Lower lobe of right lung (tissue), 2 donors: Measurements from ENCODE around the gene MICOS13. TPM values are rescaled to one million over a fixed set of nuclear protein-coding genes. Genes with fewer than 3 reads are reported as not detected.
A peak's percentile ranks its signal among the peaks of the same experiment; 100 is the strongest.

Experiments
- ATAC-seq, 2 donors: fragments of 200-7000 bp; cut with Tn5 transposase; one replicate each; pipeline ENCODE4 v1.9.1; 2020 to 2022; ENCODE audit warnings: mild to moderate bottlenecking in 2 of 2, moderate library complexity in 2 of 2
- DNase-seq: peaks from one replicate; pipeline ENCODE4 v3.0.0-alpha.2; 2020
- H3K27ac ChIP-seq: fragments of 200-600 bp; one replicate; pipeline ENCODE4 v1.8.0; 2022
- H3K27me3 ChIP-seq: fragments of 200-600 bp; one replicate; pipeline ENCODE4 v1.8.0; 2022; ENCODE audit warnings: low read depth
- H3K36me3 ChIP-seq: fragments of 200-600 bp; one replicate; pipeline ENCODE4 v1.8.0; 2022; ENCODE audit warnings: mild to moderate bottlenecking
- H3K4me1 ChIP-seq: fragments of 200-600 bp; one replicate; pipeline ENCODE4 v1.8.0; 2022
- H3K4me3 ChIP-seq: fragments of 200-600 bp; one replicate; pipeline ENCODE4 v1.8.0; 2022; ENCODE audit warnings: mild to moderate bottlenecking
- H3K9me3 ChIP-seq: fragments of 200-600 bp; one replicate; pipeline ENCODE4 v1.8.0; 2022
- CTCF ChIP-seq: fragments of 200-600 bp; IDR thresholded peaks from one replicate; pipeline ENCODE4 v1.8.0; 2022; ENCODE audit warnings: antibody characterized with exemption, mild to moderate bottlenecking
- intact Hi-C: fragments of 100-400 bp; cut with DNase I; formaldehyde crosslinking; loops from one replicate; pipeline ENCODE4 v1.11.0; 2022
- total RNA-seq: library from RNA; stranded (reverse); fragmentation: NEBNext Ultra II Directional; extraction: Animal tissue kit (Norgen Biotek cat#: 25700); gene quantifications from one replicate; pipeline ENCODE4 v1.2.1, GENCODE V29; 2021
- donor health status: DM: no; HTN: yes; CAD: no; lungs with severe emphysema.

Gene MICOS13
- total RNA-seq, 1 donor from 2014 or later = 42.7 TPM

GRCh38 chr19:5642204-5642603 lies 38.1 kb downstream of the MICOS13 start:
- no peak overlapping the region for H3K4me3 ChIP-seq
- TF ChIP-seq CTCF = no peak
- intact Hi-C loops = no loop called here
- H3K9me3 ChIP-seq = no peaks in the 10 kb centered on the region
- no peaks in the 10 kb centered on the region for H3K27me3 ChIP-seq
- peaks cover 61% of the 10 kb centered on the region for H3K36me3 ChIP-seq
- H3K4me1 ChIP-seq = peaks cover 13% of the 10 kb centered on the region
- H3K27ac ChIP-seq = no peak overlapping the region
- DNase-seq (no peak), ATAC-seq (no peak)

GRCh38 chr19:5641171-5641570 lies 39.1 kb downstream of the MICOS13 start:
- ATAC-seq (peak in 1 of 2 donors; percentile 36), DNase-seq (no peak)
- Histone ChIP-seq H3K4me1 (peaks cover 21% of the 10 kb centered on the region), H3K36me3 (peaks cover 51% of the 10 kb centered on the region), H3K9me3 (no peaks in the 10 kb centered on the region), H3K27ac (no peak overlapping the region), H3K4me3 (no peak overlapping the region), H3K27me3 (no peaks in the 10 kb centered on the region)
- intact Hi-C loops = no loop called here
- no peak for TF ChIP-seq CTCF

GRCh38 chr19:5637971-5638370 lies 42.3 kb downstream of the MICOS13 start:
- DNase-seq (no peak), ATAC-seq (no peak)
- no peaks in the 10 kb centered on the region for H3K27me3 ChIP-seq
- H3K27ac ChIP-seq = no peak overlapping the region
- peaks cover 19% of the 10 kb centered on the region for H3K36me3 ChIP-seq
- H3K4me1 ChIP-seq = peaks cover 40% of the 10 kb centered on the region
- no peak for TF ChIP-seq CTCF
- no peaks in the 10 kb centered on the region for H3K9me3 ChIP-seq
- intact Hi-C loops = no loop called here
- no peak overlapping the region for H3K4me3 ChIP-seq

GRCh38 chr19:5635427-5635826 lies 44.9 kb downstream of the MICOS13 start:
- DNase-seq (no peak), ATAC-seq (peak in 1 of 2 donors; percentile 29)
- H3K36me3 ChIP-seq = peaks cover 3% of the 10 kb centered on the region
- no peak overlapping the region for H3K27ac ChIP-seq
- H3K4me1 ChIP-seq = peaks cover 63% of the 10 kb centered on the region
- H3K4me3 ChIP-seq = no peak overlapping the region
- H3K27me3 ChIP-seq = no peaks in the 10 kb centered on the region
- no peaks in the 10 kb centered on the region for H3K9me3 ChIP-seq
- TF ChIP-seq CTCF = no peak
- intact Hi-C loops = no loop called here

GRCh38 chr19:5632657-5633056 lies 47.7 kb downstream of the MICOS13 start:
- peaks cover 29% of the 10 kb centered on the region for H3K36me3 ChIP-seq
- no peaks in the 10 kb centered on the region for H3K27me3 ChIP-seq
- H3K9me3 ChIP-seq = no peaks in the 10 kb centered on the region
- intact Hi-C loops = no loop called here
- no peak overlapping the region for H3K4me3 ChIP-seq
- TF ChIP-seq CTCF = no peak
- H3K27ac ChIP-seq = no peak overlapping the region
- no peak for DNase-seq
- ATAC-seq = no peak
- peaks cover 82% of the 10 kb centered on the region for H3K4me1 ChIP-seq

GRCh38 chr19:5632241-5632612 lies 48.1 kb downstream of the MICOS13 start:
- ATAC-seq = no peak
- H3K27me3 ChIP-seq = no peaks in the 10 kb centered on the region
- peaks cover 82% of the 10 kb centered on the region for H3K4me1 ChIP-seq
- no peak overlapping the region for H3K4me3 ChIP-seq
- no peak for DNase-seq
- TF ChIP-seq CTCF = no peak
- H3K36me3 ChIP-seq = peaks cover 33% of the 10 kb centered on the region
- peak overlapping the region; percentile 29 for H3K27ac ChIP-seq
- no peaks in the 10 kb centered on the region for H3K9me3 ChIP-seq
- intact Hi-C loops = no loop called here
